Sigmoid colon (tissue), 3 donors: ENCODE results near the gene MLLT3.

ENCODE experiments used
- CTCF ChIP-seq, 4 experiments: fragments of 450-650 bp in 3 of 4; fragments of 200-600 bp in 1 of 4; IDR thresholded peaks; one replicate each; pipeline ENCODE4 v1.5.1; 2016 to 2019; ENCODE audit warnings: antibody characterized with exemption in 4 of 4, mild to moderate bottlenecking in 3 of 4, moderate library complexity in 2 of 4
- POLR2A ChIP-seq, 2 donors: fragments of 450-650 bp; IDR thresholded peaks; one replicate each; pipeline ENCODE4 v1.6.1; 2016; ENCODE audit warnings: antibody characterized with exemption in 2 of 2, mild to moderate bottlenecking in 2 of 2, moderate library complexity in 2 of 2

DNA sequence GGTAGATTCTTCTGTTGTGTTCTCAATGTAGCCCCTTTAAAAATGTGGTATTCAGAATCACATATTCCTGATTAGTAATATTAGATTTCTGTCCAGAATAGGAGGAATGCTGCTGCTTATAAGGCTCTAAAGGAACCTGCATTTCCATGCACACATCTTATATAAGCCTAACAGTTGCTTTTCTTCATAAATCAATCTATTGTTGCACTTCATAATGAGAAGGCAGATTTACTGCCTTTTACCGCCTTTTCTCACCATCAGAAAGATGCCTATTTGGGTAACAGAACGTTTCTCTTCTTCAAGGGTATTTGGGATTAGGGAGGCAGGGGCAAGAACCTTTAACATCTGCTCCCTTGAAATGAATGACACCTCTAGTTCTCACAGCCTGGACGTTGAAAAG, 243.4 kb downstream of the MLLT3 start:
- TF ChIP-seq POLR2A (IDR thresholded peaks at IDR 0.05) (no peak), CTCF (IDR thresholded peaks at IDR 0.05) (no peak)
